Astrocyte of the cerebellum (primary cell): ENCODE results near the gene WWC1.
A peak's percentile ranks its signal among the peaks of the same experiment; 100 is the strongest.

ENCODE experiments used
- DNase-seq: peaks from one replicate; pipeline ENCODE4 v3.0.0-alpha.2; 2011; ENCODE audit warnings: low read depth
- H3K4me3 ChIP-seq: 2 replicates; pipeline ENCODE4 v1.5.1; 2011; ENCODE audit warnings: mild to moderate bottlenecking, low read depth, low read length, moderate library complexity
- in situ Hi-C: cut with HindIII; loops from 2 replicates; pipeline ENCODE4 v1.10.0; 2017; ENCODE audit warnings: low sequenced_read_pairs
- TF ChIP-seq, protein P1 (sequence below): IDR thresholded peaks from 2 replicates; pipeline ENCODE4 v1.5.1; 2012; ENCODE audit warnings: low read length, low read depth, moderate library complexity, mild to moderate bottlenecking; ENCODE audit errors: missing control alignments

Gene WWC1

GRCh38 chr5:168409591-168410458, 118.4 kb downstream of the WWC1 start:
- H3K4me3 ChIP-seq: no peak overlapping the region

GRCh38 chr5:168411871-168412270, 120.4 kb downstream of the WWC1 start:
- no peak overlapping the region for H3K4me3 ChIP-seq
- no peak for DNase-seq
- in situ Hi-C loops: no loop called here
- TF ChIP-seq, protein P1, sequence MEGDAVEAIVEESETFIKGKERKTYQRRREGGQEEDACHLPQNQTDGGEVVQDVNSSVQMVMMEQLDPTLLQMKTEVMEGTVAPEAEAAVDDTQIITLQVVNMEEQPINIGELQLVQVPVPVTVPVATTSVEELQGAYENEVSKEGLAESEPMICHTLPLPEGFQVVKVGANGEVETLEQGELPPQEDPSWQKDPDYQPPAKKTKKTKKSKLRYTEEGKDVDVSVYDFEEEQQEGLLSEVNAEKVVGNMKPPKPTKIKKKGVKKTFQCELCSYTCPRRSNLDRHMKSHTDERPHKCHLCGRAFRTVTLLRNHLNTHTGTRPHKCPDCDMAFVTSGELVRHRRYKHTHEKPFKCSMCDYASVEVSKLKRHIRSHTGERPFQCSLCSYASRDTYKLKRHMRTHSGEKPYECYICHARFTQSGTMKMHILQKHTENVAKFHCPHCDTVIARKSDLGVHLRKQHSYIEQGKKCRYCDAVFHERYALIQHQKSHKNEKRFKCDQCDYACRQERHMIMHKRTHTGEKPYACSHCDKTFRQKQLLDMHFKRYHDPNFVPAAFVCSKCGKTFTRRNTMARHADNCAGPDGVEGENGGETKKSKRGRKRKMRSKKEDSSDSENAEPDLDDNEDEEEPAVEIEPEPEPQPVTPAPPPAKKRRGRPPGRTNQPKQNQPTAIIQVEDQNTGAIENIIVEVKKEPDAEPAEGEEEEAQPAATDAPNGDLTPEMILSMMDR: no peak

More at GRCh38 chr5:168409591-168410458, 118.4 kb downstream of the WWC1 start:
- in situ Hi-C loops: no loop called here
- TF ChIP-seq, protein P1: no peak
- DNase-seq: peak; percentile 44

- in situ Hi-C loops: no loop called here
Observed at GRCh38 chr5:168413062-168413461, 121.6 kb downstream of the WWC1 start.

DNA sequence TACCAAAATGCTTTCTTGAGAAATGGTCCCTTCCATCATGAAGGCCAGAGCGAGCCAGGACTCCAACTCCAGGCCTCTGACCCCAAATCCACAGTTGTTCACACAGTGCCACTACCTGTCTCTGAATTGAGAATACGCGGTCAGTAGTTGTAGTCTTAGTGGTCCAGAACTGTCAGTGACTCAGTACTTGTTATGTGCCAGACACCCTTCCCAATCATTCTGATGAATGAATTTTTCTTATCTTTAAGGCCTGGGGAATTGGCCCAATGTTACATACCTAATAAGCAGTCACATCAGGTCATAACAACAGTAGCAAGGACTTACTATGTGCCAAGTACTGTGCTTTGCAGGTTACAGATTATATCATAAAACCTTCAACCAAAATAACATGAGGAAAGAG, 122.2 kb downstream of the WWC1 start:
- in situ Hi-C loops: no loop called here
- no peak overlapping the region for H3K4me3 ChIP-seq
- TF ChIP-seq, protein P1: no peak
- DNase-seq: no peak

More at GRCh38 chr5:168413062-168413461, 121.6 kb downstream of the WWC1 start:
- no peak overlapping the region for H3K4me3 ChIP-seq
- DNase-seq: no peak
- TF ChIP-seq, protein P1: no peak

GRCh38 chr5:168415401-168415800, 124.0 kb downstream of the WWC1 start:
- TF ChIP-seq, protein P1: no peak
- in situ Hi-C loops: no loop called here
- no peak for DNase-seq
- no peak overlapping the region for H3K4me3 ChIP-seq

DNA sequence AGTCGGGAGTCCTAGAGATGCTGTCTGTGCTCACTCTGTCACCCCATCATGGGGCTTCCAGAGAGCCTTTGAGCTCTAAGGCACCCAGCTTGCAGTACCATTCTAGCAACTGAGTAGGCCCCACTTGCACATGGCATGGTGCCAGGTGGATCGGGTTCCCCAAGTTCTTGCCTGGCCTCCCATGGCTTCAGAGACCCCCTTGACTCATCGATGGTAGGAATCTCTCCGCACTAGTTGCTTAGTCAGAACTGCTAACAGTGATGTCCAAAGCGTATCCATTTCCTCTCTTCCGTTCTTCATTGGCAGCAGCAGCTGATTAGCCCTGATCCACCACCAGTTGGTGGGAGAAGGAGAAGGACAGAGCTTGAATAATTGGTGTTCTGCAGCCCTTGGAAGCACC, 124.5 kb downstream of the WWC1 start:
- no peak overlapping the region for H3K4me3 ChIP-seq
- in situ Hi-C loops: no loop called here
- DNase-seq: no peak
- TF ChIP-seq, protein P1: no peak
